ENCODE measurements around the gene EGFL7.

The EGFL7 gene

DNA sequence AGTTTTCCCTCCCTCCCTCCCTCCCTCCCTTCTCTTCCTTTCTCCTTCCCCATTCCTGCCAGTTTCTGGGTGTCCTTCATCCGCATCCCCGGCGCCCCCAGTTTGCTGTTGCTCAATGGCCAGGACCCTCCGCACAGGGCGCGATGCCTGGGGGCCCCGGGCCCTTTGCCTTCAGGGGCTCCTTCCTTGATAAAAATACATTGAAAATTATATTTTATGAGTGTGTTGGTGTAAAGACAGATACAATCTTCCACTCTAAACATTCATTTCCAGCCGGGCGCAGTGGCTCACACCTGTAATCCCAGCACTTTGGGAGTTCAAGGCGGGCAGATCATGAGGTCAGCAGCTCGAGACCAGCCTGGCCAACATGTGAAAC is 32.1 kb downstream of the EGFL7 start:
- Histone ChIP-seq H3K36me3 (ENCODE audit: control insufficient read depth in 2 of 2, insufficient read depth in 1 of 2, low read length in 2 of 2) (no peaks in the 10 kb centered on the region), H3K4me1 (ENCODE audit: control insufficient read depth, insufficient read depth, low read length) (no peaks in the 10 kb centered on the region), H3K4me3 (ENCODE audit: low read depth, low read length) (no peak overlapping the region), H3K9me3 (ENCODE audit: control insufficient read depth, insufficient read depth, low read depth, low read length) (no peaks in the 10 kb centered on the region), H3K27ac (ENCODE audit: extremely low read depth, low read depth, low read length) (no peak overlapping the region)
- TF ChIP-seq, protein P1, sequence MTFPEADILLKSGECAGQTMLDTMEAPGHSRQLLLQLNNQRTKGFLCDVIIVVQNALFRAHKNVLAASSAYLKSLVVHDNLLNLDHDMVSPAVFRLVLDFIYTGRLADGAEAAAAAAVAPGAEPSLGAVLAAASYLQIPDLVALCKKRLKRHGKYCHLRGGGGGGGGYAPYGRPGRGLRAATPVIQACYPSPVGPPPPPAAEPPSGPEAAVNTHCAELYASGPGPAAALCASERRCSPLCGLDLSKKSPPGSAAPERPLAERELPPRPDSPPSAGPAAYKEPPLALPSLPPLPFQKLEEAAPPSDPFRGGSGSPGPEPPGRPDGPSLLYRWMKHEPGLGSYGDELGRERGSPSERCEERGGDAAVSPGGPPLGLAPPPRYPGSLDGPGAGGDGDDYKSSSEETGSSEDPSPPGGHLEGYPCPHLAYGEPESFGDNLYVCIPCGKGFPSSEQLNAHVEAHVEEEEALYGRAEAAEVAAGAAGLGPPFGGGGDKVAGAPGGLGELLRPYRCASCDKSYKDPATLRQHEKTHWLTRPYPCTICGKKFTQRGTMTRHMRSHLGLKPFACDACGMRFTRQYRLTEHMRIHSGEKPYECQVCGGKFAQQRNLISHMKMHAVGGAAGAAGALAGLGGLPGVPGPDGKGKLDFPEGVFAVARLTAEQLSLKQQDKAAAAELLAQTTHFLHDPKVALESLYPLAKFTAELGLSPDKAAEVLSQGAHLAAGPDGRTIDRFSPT (tag by site-specific recombination; IDR thresholded peaks at IDR 0.05), result no peak
- TF ChIP-seq ZNF335 (tag by site-specific recombination; conservative IDR thresholded peaks at IDR 0.05), result peak; percentile 48; the same call in 1 of the 2 replicates
- ChIA-PET POLR2A (interaction anchor here (0.6 kb wide), 1 partner anchor 767 kb away, joined by 4 read pairs; no protein-coding TSS in a partner anchor), CTCF (interaction anchor here (0.5 to 4.0 kb wide), 10 partner anchors 7 to 311 kb away, joined by 3 to 24 read pairs (median 4); partner anchors contain the start of gene AGPAT2)

DNA sequence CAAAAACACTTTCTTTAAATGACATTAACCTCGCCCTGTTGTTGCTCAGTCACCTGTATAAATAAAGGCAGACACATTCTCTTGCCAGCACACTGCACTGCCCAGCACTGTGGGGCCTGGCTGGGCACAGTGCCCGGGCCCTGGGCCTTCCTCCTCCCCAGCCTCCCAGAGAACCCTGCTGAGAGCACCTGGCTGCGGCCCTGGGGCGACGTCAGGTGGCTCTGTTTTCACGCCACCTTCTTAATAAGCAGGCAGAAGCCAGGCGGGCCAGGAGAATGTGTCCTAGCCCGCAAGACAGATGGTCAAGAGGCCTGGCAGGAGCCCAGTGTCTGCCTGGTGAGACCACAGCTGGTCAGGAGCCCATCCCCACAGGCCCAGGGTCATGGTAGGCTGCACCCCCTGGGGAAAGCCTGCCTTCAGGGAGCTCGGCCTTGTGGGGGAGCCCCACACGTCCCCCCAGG is 32.7 kb downstream of the EGFL7 start:
- Histone ChIP-seq H3K4me1 (ENCODE audit: control insufficient read depth, insufficient read depth, low read length) (no peaks in the 10 kb centered on the region), H3K4me3 (ENCODE audit: low read depth, low read length) (no peak overlapping the region), H3K36me3 (ENCODE audit: control insufficient read depth in 2 of 2, insufficient read depth in 1 of 2, low read length in 2 of 2) (no peaks in the 10 kb centered on the region), H3K27ac (ENCODE audit: extremely low read depth, low read depth, low read length) (no peak overlapping the region), H3K9me3 (ENCODE audit: control insufficient read depth, insufficient read depth, low read depth, low read length) (no peaks in the 10 kb centered on the region)
- no peak for TF ChIP-seq ZNF530 (tag by site-specific recombination; IDR thresholded peaks at IDR 0.05; ENCODE audit: low read depth)
- TF ChIP-seq ZBTB8A (tag by site-specific recombination; IDR thresholded peaks at IDR 0.05), result 0 out of 2 replicates have a peak, but pooled peaks have one; percentile 19
- peak; percentile 45; the same call in 1 of the 2 replicates for TF ChIP-seq ZBTB20 (tag by site-specific recombination; IDR thresholded peaks at IDR 0.05)
- TF ChIP-seq MEIS1 (CRISPR knock-in tag; IDR thresholded peaks at IDR 0.05; ENCODE audit: borderline replicate concordance), result no peak
- TF ChIP-seq ZIC2 (tag by site-specific recombination; IDR thresholded peaks at IDR 0.05), result peak; percentile 63; the same call in 1 of the 2 replicates
- no peak for TF ChIP-seq ZNF184 (tag by site-specific recombination; IDR thresholded peaks at IDR 0.05)
- TF ChIP-seq, protein P2, sequence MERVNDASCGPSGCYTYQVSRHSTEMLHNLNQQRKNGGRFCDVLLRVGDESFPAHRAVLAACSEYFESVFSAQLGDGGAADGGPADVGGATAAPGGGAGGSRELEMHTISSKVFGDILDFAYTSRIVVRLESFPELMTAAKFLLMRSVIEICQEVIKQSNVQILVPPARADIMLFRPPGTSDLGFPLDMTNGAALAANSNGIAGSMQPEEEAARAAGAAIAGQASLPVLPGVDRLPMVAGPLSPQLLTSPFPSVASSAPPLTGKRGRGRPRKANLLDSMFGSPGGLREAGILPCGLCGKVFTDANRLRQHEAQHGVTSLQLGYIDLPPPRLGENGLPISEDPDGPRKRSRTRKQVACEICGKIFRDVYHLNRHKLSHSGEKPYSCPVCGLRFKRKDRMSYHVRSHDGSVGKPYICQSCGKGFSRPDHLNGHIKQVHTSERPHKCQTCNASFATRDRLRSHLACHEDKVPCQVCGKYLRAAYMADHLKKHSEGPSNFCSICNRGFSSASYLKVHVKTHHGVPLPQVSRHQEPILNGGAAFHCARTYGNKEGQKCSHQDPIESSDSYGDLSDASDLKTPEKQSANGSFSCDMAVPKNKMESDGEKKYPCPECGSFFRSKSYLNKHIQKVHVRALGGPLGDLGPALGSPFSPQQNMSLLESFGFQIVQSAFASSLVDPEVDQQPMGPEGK (tag by site-specific recombination; IDR thresholded peaks at IDR 0.05), result peak; percentile 33; the same call in 1 of the 2 replicates
- TF ChIP-seq, protein P3, sequence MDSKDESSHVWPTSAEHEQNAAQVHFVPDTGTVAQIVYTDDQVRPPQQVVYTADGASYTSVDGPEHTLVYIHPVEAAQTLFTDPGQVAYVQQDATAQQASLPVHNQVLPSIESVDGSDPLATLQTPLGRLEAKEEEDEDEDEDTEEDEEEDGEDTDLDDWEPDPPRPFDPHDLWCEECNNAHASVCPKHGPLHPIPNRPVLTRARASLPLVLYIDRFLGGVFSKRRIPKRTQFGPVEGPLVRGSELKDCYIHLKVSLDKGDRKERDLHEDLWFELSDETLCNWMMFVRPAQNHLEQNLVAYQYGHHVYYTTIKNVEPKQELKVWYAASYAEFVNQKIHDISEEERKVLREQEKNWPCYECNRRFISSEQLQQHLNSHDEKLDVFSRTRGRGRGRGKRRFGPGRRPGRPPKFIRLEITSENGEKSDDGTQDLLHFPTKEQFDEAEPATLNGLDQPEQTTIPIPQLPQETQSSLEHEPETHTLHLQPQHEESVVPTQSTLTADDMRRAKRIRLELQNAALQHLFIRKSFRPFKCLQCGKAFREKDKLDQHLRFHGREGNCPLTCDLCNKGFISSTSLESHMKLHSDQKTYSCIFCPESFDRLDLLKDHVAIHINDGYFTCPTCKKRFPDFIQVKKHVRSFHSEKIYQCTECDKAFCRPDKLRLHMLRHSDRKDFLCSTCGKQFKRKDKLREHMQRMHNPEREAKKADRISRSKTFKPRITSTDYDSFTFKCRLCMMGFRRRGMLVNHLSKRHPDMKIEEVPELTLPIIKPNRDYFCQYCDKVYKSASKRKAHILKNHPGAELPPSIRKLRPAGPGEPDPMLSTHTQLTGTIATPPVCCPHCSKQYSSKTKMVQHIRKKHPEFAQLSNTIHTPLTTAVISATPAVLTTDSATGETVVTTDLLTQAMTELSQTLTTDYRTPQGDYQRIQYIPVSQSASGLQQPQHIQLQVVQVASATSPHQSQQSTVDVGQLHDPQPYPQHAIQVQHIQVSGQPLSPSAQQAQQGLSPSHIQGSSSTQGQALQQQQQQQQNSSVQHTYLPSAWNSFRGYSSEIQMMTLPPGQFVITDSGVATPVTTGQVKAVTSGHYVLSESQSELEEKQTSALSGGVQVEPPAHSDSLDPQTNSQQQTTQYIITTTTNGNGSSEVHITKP (tag by site-specific recombination; IDR thresholded peaks at IDR 0.05), result peak; percentile 26; the same call in 1 of the 2 replicates
- TF ChIP-seq ZNF2 (tag by site-specific recombination; IDR thresholded peaks at IDR 0.05), result no peak
- ChIA-PET CTCF (interaction anchor here (0.5 to 4.0 kb wide), 9 partner anchors 7 to 311 kb away, joined by 3 to 24 read pairs (median 3); partner anchors contain the start of gene AGPAT2), POLR2A (interaction anchor here (0.9 kb wide), 1 partner anchor 33 kb away, joined by 3 read pairs; no protein-coding TSS in a partner anchor)

DNA sequence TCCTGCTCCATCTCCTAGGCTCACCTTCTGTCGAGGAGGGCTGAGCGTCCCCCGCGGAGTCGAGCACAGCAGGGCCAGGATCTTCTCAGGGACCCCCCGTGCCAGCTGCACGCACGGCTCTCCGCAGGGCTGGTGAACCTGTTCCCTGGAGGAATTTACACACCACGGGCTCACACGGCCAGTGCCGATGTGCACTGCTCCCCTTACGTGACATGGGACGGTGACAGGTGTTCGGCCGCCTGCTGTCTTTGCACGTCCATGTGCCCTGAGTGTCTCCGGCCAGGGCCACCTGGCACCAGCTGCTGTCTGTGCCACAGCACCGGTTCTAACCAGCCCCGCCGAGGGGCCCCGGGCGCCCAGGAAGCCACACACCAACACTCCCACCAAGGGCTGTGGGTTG is 33.2 kb downstream of the EGFL7 start:
- Histone ChIP-seq H3K27ac (ENCODE audit: extremely low read depth, low read depth, low read length) (no peak overlapping the region), H3K36me3 (ENCODE audit: control insufficient read depth in 2 of 2, insufficient read depth in 1 of 2, low read length in 2 of 2) (no peaks in the 10 kb centered on the region), H3K4me1 (ENCODE audit: control insufficient read depth, insufficient read depth, low read length) (no peaks in the 10 kb centered on the region), H3K4me3 (ENCODE audit: low read depth, low read length) (no peak overlapping the region), H3K9me3 (ENCODE audit: control insufficient read depth, insufficient read depth, low read depth, low read length) (no peaks in the 10 kb centered on the region)
- POLR2A ChIA-PET, result interaction anchor here (0.9 kb wide), 1 partner anchor 32 kb away, joined by 3 read pairs; no protein-coding TSS in a partner anchor
- CTCF ChIA-PET, result interaction anchor here (0.8 to 4.0 kb wide), 3 partner anchors 23 to 212 kb away, joined by 3 to 24 read pairs (median 3); no protein-coding TSS in a partner anchor
- no peak for TF ChIP-seq ZNF274 (IDR thresholded peaks at IDR 0.05; ENCODE audit: low read length)
- TF ChIP-seq ZNF274 (tag by site-specific recombination; IDR thresholded peaks at IDR 0.05; ENCODE audit: borderline replicate concordance), result no peak
- no peak for TF ChIP-seq SCRT1 (tag by site-specific recombination; IDR thresholded peaks at IDR 0.05; ENCODE audit: borderline replicate concordance)
- TF ChIP-seq ZNF335 (tag by site-specific recombination; conservative IDR thresholded peaks at IDR 0.05), result no peak
- no peak for TF ChIP-seq ZNF558 (tag by site-specific recombination; IDR thresholded peaks at IDR 0.05)
- TF ChIP-seq ZIC2 (tag by site-specific recombination; IDR thresholded peaks at IDR 0.05), result peak; percentile 19; the same call in 1 of the 2 replicates
- no peak for TF ChIP-seq ZNF791 (tag by site-specific recombination; IDR thresholded peaks at IDR 0.05)

Measured in HEK293 (cell line).